ENCODE results near the gene LAMP1. TPM values are rescaled to one million over a fixed set of nuclear protein-coding genes. Genes with fewer than 3 reads are reported as not detected.
"Not testable (repeated sequence)": the region's sequence is repeated elsewhere in the genome, so short reads cannot be mapped to it uniquely, and the experiment has no call there.

Gene LAMP1
- total RNA-seq, 1 experiment from 2014 or later, result 29.7 TPM

DNA sequence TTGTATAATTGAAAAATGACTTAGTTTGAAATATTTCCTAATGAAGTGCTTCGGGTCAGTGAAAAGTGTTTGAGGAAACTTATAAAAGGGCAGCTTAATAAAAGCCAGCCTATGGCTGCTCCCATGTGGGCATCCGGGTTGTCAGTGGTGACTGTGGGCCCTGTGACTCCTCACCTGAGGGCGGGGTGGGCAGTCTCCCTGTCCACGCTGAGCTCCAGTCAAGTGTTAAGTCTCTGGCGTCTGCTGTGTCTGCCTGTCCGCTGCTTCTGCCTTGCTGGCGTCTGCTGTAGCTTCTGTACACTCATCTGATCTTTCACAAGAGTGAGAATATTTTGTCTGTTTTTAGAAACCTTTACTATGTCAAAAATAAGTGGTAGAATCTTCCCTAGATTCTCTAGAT lies 7.1 kb downstream of the LAMP1 start:
- no peaks in the 10 kb centered on the region for H3K9me2 ChIP-seq (replicated peaks; ENCODE audit: insufficient read depth, low read length)
- no peaks in the 10 kb centered on the region for H3K27me3 ChIP-seq (ENCODE audit: low read length)
- H3K4me2 ChIP-seq (ENCODE audit: low read depth, low read length, poor library complexity, severe bottlenecking), result no peak overlapping the region
- H3K9me3 ChIP-seq (ENCODE audit: low read length), result no peaks in the 10 kb centered on the region
- DNase-seq, result no peak
- peaks cover 42% of the 10 kb centered on the region for H4K20me1 ChIP-seq (ENCODE audit: insufficient read depth, low read depth, low read length)
- no peak overlapping the region for H3K27ac ChIP-seq (ENCODE audit: low read length)
- peaks cover 73% of the 10 kb centered on the region for H3K79me2 ChIP-seq (ENCODE audit: low read length)
- H3K9ac ChIP-seq (ENCODE audit: low read length), result no peak overlapping the region
- H3K4me3 ChIP-seq (ENCODE audit: low read length), result no peak overlapping the region
- H3K36me3 ChIP-seq (ENCODE audit: insufficient read depth, low read length), result no peaks in the 10 kb centered on the region
- H3K4me1 ChIP-seq (ENCODE audit: low read length), result peaks cover 13% of the 10 kb centered on the region
- no peak overlapping the region for H2AFZ ChIP-seq (ENCODE audit: low read length)

DNA sequence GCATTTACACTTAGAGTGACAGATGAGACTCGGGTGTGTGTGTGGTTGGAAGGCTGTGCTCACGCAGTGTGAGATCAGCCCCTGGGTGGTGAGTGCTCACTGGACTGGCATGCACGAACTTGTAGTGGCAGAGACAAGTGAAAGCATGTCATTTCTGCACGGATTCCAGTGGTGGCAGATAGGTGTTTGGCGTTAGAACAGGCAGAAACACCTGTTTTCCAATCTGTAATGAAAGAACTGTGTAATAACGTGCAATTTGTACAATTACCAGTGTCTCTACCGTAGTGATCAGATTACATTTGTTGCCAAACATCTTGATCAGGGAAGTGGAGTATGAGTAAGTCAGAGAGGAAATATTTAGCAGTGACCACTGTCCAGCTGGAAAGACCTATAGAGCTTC lies 8.2 kb downstream of the LAMP1 start:
- Histone ChIP-seq H3K4me1 (ENCODE audit: low read length) (peaks cover 3% of the 10 kb centered on the region; the same call in 1 of the 2 replicates), H3K9ac (ENCODE audit: low read length) (no peak overlapping the region), H3K4me3 (ENCODE audit: low read length) (no peak overlapping the region), H3K27me3 (ENCODE audit: low read length) (no peaks in the 10 kb centered on the region), H3K36me3 (ENCODE audit: insufficient read depth, low read length) (peaks cover 4% of the 10 kb centered on the region; the same call in 1 of the 2 replicates), H2AFZ (ENCODE audit: low read length) (no peak overlapping the region), H4K20me1 (ENCODE audit: insufficient read depth, low read depth, low read length) (peaks cover 36% of the 10 kb centered on the region), H3K4me2 (ENCODE audit: low read depth, low read length, poor library complexity, severe bottlenecking) (no peak overlapping the region), H3K27ac (ENCODE audit: low read length) (no peak overlapping the region), H3K79me2 (ENCODE audit: low read length) (peaks cover 62% of the 10 kb centered on the region), H3K9me2 (replicated peaks; ENCODE audit: insufficient read depth, low read length) (no peaks in the 10 kb centered on the region), H3K9me3 (ENCODE audit: low read length) (no peaks in the 10 kb centered on the region)
- DNase-seq, result no peak

DNA sequence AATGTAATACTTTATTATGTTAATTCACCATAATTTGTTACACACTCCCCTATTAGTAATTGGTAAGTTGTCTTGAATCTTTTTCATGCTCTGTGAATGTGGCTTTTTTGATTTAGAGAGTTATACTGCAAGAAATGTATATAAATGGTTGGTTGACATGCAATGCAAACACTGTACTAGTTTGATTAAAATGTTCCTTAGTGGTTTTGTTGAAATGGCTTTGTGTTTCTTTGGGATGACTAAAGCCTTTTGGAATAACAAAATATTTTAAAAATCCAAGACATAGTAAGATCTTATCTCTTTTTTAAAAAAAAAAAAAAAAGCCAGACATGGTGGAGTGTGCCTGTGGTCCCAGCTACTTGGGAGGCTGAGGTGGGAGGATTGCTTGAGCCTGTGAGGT lies 10.5 kb downstream of the LAMP1 start:
- H4K20me1 ChIP-seq (ENCODE audit: insufficient read depth, low read depth, low read length), result peaks cover 26% of the 10 kb centered on the region
- H2AFZ ChIP-seq (ENCODE audit: low read length), result no peak overlapping the region
- peaks cover 4% of the 10 kb centered on the region; the same call in 1 of the 2 replicates for H3K36me3 ChIP-seq (ENCODE audit: insufficient read depth, low read length)
- DNase-seq, result no peak
- no peaks in the 10 kb centered on the region for H3K27me3 ChIP-seq (ENCODE audit: low read length)
- H3K9ac ChIP-seq (ENCODE audit: low read length), result no peak overlapping the region
- H3K9me2 ChIP-seq (replicated peaks; ENCODE audit: insufficient read depth, low read length), result no peaks in the 10 kb centered on the region
- peaks cover 44% of the 10 kb centered on the region for H3K79me2 ChIP-seq (ENCODE audit: low read length)
- no peak overlapping the region for H3K27ac ChIP-seq (ENCODE audit: low read length)
- no peaks in the 10 kb centered on the region for H3K4me1 ChIP-seq (ENCODE audit: low read length)
- no peak overlapping the region for H3K4me2 ChIP-seq (ENCODE audit: low read depth, low read length, poor library complexity, severe bottlenecking)
- H3K4me3 ChIP-seq (ENCODE audit: low read length), result no peak overlapping the region
- H3K9me3 ChIP-seq (ENCODE audit: low read length), result no peaks in the 10 kb centered on the region

DNA sequence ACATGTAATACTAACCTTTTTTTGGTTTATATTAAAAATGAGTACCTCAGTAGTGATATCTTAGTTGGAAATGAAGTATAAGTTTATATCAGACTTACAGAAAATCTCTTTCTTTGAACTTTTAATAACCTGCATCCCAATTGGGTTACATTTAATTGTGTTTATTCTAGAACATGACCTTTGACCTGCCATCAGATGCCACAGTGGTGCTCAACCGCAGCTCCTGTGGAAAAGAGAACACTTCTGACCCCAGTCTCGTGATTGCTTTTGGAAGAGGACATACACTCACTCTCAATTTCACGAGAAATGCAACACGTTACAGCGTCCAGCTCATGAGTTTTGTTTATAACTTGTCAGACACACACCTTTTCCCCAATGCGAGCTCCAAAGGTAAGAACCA lies 12.4 kb downstream of the LAMP1 start:
- Histone ChIP-seq H3K79me2 (ENCODE audit: low read length) (peaks cover 29% of the 10 kb centered on the region), H4K20me1 (ENCODE audit: insufficient read depth, low read depth, low read length) (peaks cover 9% of the 10 kb centered on the region; the same call in 1 of the 2 replicates), H3K27ac (ENCODE audit: low read length) (no peak overlapping the region), H3K4me3 (ENCODE audit: low read length) (no peak overlapping the region), H2AFZ (ENCODE audit: low read length) (no peak overlapping the region), H3K9ac (ENCODE audit: low read length) (no peak overlapping the region), H3K4me2 (ENCODE audit: low read depth, low read length, poor library complexity, severe bottlenecking) (no peak overlapping the region), H3K9me3 (ENCODE audit: low read length) (no peaks in the 10 kb centered on the region), H3K36me3 (ENCODE audit: insufficient read depth, low read length) (peaks cover 4% of the 10 kb centered on the region; the same call in 1 of the 2 replicates), H3K27me3 (ENCODE audit: low read length) (no peaks in the 10 kb centered on the region), H3K4me1 (ENCODE audit: low read length) (no peaks in the 10 kb centered on the region), H3K9me2 (replicated peaks; ENCODE audit: insufficient read depth, low read length) (no peaks in the 10 kb centered on the region)
- no peak for DNase-seq

DNA sequence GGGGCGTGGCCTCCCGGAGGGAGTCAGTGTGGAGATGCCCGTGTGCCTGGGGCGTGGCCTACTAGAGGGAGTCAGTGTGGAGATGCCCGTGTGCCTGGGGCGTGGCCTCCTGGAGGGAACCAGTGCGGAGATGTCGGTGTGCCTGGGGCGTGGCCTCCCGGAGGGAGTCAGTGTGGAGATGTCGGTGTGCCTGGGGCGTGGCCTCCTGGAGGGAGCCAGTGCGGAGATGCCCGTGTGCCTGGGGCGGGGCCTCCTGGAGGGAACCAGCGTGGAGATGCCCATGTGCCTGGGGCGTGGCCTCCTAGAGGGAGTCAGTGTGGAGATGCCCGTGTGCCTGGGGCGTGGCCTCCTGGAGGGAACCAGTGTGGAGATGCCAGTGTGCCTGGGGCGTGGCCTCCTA lies 17.1 kb downstream of the LAMP1 start:
- H3K27me3 ChIP-seq (ENCODE audit: low read length); DNase-seq: not testable (repeated sequence)

DNA sequence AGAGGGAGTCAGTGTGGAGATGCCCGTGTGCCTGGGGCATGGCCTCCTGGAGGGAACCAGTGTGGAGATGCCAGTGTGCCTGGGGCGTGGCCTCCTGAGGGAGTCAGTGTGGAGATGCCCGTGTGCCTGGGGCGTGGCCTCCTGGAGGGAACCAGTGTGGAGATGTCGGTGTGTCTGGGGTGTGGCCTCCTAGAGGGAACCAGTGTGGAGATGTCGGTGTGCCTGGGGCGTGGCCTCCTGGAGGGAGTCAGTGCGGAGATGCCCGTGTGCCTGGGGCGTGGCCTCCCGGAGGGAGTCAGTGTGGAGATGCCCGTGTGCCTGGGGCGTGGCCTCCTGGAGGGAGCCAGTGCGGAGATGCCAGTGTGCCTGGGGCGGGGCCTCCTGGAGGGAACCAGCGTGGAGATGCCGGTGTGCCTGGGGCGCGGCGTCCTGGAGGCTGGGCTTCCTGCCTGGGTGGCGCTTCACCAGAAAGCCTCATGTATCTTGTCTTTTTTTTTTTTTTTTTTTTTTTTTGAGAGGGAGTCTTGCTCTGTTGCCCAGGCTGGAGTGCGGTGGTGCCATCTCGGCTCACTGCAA lies 17.9 kb downstream of the LAMP1 start:
- H3K4me2 ChIP-seq (ENCODE audit: low read depth, low read length, poor library complexity, severe bottlenecking); H3K4me1 ChIP-seq (ENCODE audit: low read length); H3K36me3 ChIP-seq (ENCODE audit: insufficient read depth, low read length); H3K9me3 ChIP-seq (ENCODE audit: low read length); H3K79me2 ChIP-seq (ENCODE audit: low read length); H3K27ac ChIP-seq (ENCODE audit: low read length); H3K27me3 ChIP-seq (ENCODE audit: low read length); H3K9ac ChIP-seq (ENCODE audit: low read length); DNase-seq; H2AFZ ChIP-seq (ENCODE audit: low read length); H4K20me1 ChIP-seq (ENCODE audit: insufficient read depth, low read depth, low read length); H3K9me2 ChIP-seq (replicated peaks; ENCODE audit: insufficient read depth, low read length); H3K4me3 ChIP-seq (ENCODE audit: low read length): not testable (repeated sequence)

More for the DNA sequence above, 17.1 kb downstream of the LAMP1 start:
- H3K4me3 ChIP-seq (ENCODE audit: low read length); H3K27ac ChIP-seq (ENCODE audit: low read length); H3K4me2 ChIP-seq (ENCODE audit: low read depth, low read length, poor library complexity, severe bottlenecking); H3K9me2 ChIP-seq (replicated peaks; ENCODE audit: insufficient read depth, low read length); H3K9me3 ChIP-seq (ENCODE audit: low read length); H3K9ac ChIP-seq (ENCODE audit: low read length); H3K4me1 ChIP-seq (ENCODE audit: low read length); H3K79me2 ChIP-seq (ENCODE audit: low read length); H3K36me3 ChIP-seq (ENCODE audit: insufficient read depth, low read length); H4K20me1 ChIP-seq (ENCODE audit: insufficient read depth, low read depth, low read length); H2AFZ ChIP-seq (ENCODE audit: low read length): not testable (repeated sequence)

DNA sequence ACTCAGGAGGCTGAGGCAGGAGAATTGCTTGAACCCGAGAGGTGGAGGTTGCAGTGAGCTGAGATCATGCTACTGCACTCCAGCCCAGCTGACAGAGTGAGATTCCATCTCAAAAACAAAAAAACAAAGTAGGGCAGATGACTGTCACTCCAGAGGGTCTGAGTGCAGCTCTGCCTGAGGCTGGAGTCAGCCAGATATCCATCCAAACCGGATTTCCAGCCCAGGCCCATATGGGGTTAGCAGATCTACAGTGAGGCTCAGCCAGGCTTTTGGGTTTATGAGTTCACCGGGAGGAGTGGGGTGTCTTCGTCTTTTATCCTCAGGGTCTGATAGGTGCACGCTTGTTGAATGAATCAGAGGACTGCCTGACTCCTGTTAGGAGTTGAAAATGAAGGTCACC lies 19.0 kb downstream of the LAMP1 start:
- no peak overlapping the region for H3K9ac ChIP-seq (ENCODE audit: low read length)
- H3K4me1 ChIP-seq (ENCODE audit: low read length), result no peaks in the 10 kb centered on the region
- no peaks in the 10 kb centered on the region; the same call in 1 of the 2 replicates for H3K36me3 ChIP-seq (ENCODE audit: insufficient read depth, low read length)
- no peak overlapping the region for H3K4me2 ChIP-seq (ENCODE audit: low read depth, low read length, poor library complexity, severe bottlenecking)
- no peaks in the 10 kb centered on the region for H3K27me3 ChIP-seq (ENCODE audit: low read length)
- no peaks in the 10 kb centered on the region for H3K9me2 ChIP-seq (replicated peaks; ENCODE audit: insufficient read depth, low read length)
- no peak overlapping the region for H2AFZ ChIP-seq (ENCODE audit: low read length)
- no peak overlapping the region for H3K4me3 ChIP-seq (ENCODE audit: low read length)
- DNase-seq, result no peak
- H4K20me1 ChIP-seq (ENCODE audit: insufficient read depth, low read depth, low read length), result 0 out of 2 replicates have a peak, but pooled peaks cover 4% of the 10 kb centered on the region
- no peaks in the 10 kb centered on the region for H3K9me3 ChIP-seq (ENCODE audit: low read length)
- H3K79me2 ChIP-seq (ENCODE audit: low read length), result peaks cover 5% of the 10 kb centered on the region; the same call in 1 of the 2 replicates
- H3K27ac ChIP-seq (ENCODE audit: low read length), result no peak overlapping the region

DNA sequence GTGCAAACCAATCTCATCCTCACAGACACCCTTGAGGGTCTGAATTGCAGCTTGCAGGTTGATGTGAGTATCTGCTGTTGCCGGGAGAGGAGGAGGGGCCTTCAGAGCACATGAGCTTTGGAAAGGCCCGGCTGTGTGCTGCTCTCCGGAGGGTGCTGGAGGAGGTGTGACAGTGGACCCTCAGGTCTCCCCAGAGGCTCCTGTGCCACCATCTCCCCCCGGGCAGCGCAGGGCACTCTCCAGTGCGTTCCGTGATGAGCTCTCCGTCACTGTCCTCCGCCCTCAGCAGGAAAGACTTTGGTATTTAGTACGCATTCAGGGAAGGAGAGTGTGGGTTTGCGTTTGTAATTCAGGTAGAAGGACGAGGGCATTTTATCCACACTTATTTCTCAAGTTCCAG lies 20.0 kb downstream of the LAMP1 start:
- H3K36me3 ChIP-seq (ENCODE audit: insufficient read depth, low read length), result no peaks in the 10 kb centered on the region; the same call in 1 of the 2 replicates
- H3K9me3 ChIP-seq (ENCODE audit: low read length), result no peaks in the 10 kb centered on the region
- no peaks in the 10 kb centered on the region for H3K27me3 ChIP-seq (ENCODE audit: low read length)
- H4K20me1 ChIP-seq (ENCODE audit: insufficient read depth, low read depth, low read length), result 0 out of 2 replicates have a peak, but pooled peaks cover 4% of the 10 kb centered on the region
- DNase-seq, result no peak
- H3K4me3 ChIP-seq (ENCODE audit: low read length), result no peak overlapping the region
- no peak overlapping the region for H3K27ac ChIP-seq (ENCODE audit: low read length)
- no peak overlapping the region for H3K4me2 ChIP-seq (ENCODE audit: low read depth, low read length, poor library complexity, severe bottlenecking)
- H3K9ac ChIP-seq (ENCODE audit: low read length), result no peak overlapping the region
- no peaks in the 10 kb centered on the region for H3K9me2 ChIP-seq (replicated peaks; ENCODE audit: insufficient read depth, low read length)
- H3K4me1 ChIP-seq (ENCODE audit: low read length), result no peaks in the 10 kb centered on the region
- H3K79me2 ChIP-seq (ENCODE audit: low read length), result peaks cover 5% of the 10 kb centered on the region; the same call in 1 of the 2 replicates
- H2AFZ ChIP-seq (ENCODE audit: low read length), result no peak overlapping the region
